ENCODE results near the gene SLC17A5.

SLC17A5 gene

GRCh38 chr6:73608761-73609160 lies 45.0 kb downstream of the SLC17A5 start:
- no peak for TF ChIP-seq CTCF (IDR thresholded peaks at IDR 0.05; ENCODE audit: poor library complexity, severe bottlenecking)
- Histone ChIP-seq H3K4me1 (ENCODE audit: insufficient read depth, poor library complexity, severe bottlenecking) (no peaks in the 10 kb centered on the region), H3K4me3 (ENCODE audit: severe bottlenecking) (no peak overlapping the region)

GRCh38 chr6:73606428-73606827 lies 47.4 kb downstream of the SLC17A5 start:
- H3K4me3 ChIP-seq (ENCODE audit: severe bottlenecking): no peak overlapping the region
- H3K27ac ChIP-seq (ENCODE audit: poor library complexity, severe bottlenecking): no peak overlapping the region
- no peak for TF ChIP-seq CTCF (IDR thresholded peaks at IDR 0.05; ENCODE audit: poor library complexity, severe bottlenecking)
- no peaks in the 10 kb centered on the region for H3K4me1 ChIP-seq (ENCODE audit: insufficient read depth, poor library complexity, severe bottlenecking)
- no peak for ATAC-seq (ENCODE audit: low read depth)
- H3K9me3 ChIP-seq (ENCODE audit: severe bottlenecking): no peaks in the 10 kb centered on the region
- DNase-seq (ENCODE audit: low spot score): no peak
- peaks cover 14% of the 10 kb centered on the region for H3K36me3 ChIP-seq (ENCODE audit: low read depth)
- H3K27me3 ChIP-seq (ENCODE audit: insufficient read depth, poor library complexity, severe bottlenecking): no peaks in the 10 kb centered on the region

More at GRCh38 chr6:73608761-73609160, 45.0 kb downstream of the SLC17A5 start:
- no peak for DNase-seq (ENCODE audit: low spot score)
- H3K9me3 ChIP-seq (ENCODE audit: severe bottlenecking): no peaks in the 10 kb centered on the region
- ATAC-seq (ENCODE audit: low read depth): no peak
- H3K27me3 ChIP-seq (ENCODE audit: insufficient read depth, poor library complexity, severe bottlenecking): no peaks in the 10 kb centered on the region
- no peak overlapping the region for H3K27ac ChIP-seq (ENCODE audit: poor library complexity, severe bottlenecking)
- H3K36me3 ChIP-seq (ENCODE audit: low read depth): peaks cover 14% of the 10 kb centered on the region

- no peaks in the 10 kb centered on the region for H3K9me3 ChIP-seq (ENCODE audit: severe bottlenecking)
- ATAC-seq (ENCODE audit: low read depth) (no peak), DNase-seq (ENCODE audit: low spot score) (no peak)
- no peaks in the 10 kb centered on the region for H3K4me1 ChIP-seq (ENCODE audit: insufficient read depth, poor library complexity, severe bottlenecking)
- H3K27ac ChIP-seq (ENCODE audit: poor library complexity, severe bottlenecking): no peak overlapping the region
- H3K27me3 ChIP-seq (ENCODE audit: insufficient read depth, poor library complexity, severe bottlenecking): no peaks in the 10 kb centered on the region
- H3K36me3 ChIP-seq (ENCODE audit: low read depth): peaks cover 5% of the 10 kb centered on the region
- H3K4me3 ChIP-seq (ENCODE audit: severe bottlenecking): no peak overlapping the region
- TF ChIP-seq CTCF (IDR thresholded peaks at IDR 0.05; ENCODE audit: poor library complexity, severe bottlenecking): no peak
Observed at GRCh38 chr6:73604461-73604860, 49.3 kb downstream of the SLC17A5 start.

- peaks cover under 1% of the 10 kb centered on the region; the same call in 1 of the 2 replicates for H3K36me3 ChIP-seq (ENCODE audit: low read depth)
- H3K27me3 ChIP-seq (ENCODE audit: insufficient read depth, poor library complexity, severe bottlenecking): no peaks in the 10 kb centered on the region
- no peak overlapping the region for H3K27ac ChIP-seq (ENCODE audit: poor library complexity, severe bottlenecking)
- no peak for TF ChIP-seq CTCF (IDR thresholded peaks at IDR 0.05; ENCODE audit: poor library complexity, severe bottlenecking)
- DNase-seq (ENCODE audit: low spot score) (no peak), ATAC-seq (ENCODE audit: low read depth) (no peak)
- no peak overlapping the region for H3K4me3 ChIP-seq (ENCODE audit: severe bottlenecking)
- H3K9me3 ChIP-seq (ENCODE audit: severe bottlenecking): no peaks in the 10 kb centered on the region
- H3K4me1 ChIP-seq (ENCODE audit: insufficient read depth, poor library complexity, severe bottlenecking): no peaks in the 10 kb centered on the region
Observed at GRCh38 chr6:73604020-73604419, 49.8 kb downstream of the SLC17A5 start.

GRCh38 chr6:73586416-73586974 lies 67.3 kb downstream of the SLC17A5 start:
- no peaks in the 10 kb centered on the region for H3K27me3 ChIP-seq (ENCODE audit: insufficient read depth, poor library complexity, severe bottlenecking)
- H3K36me3 ChIP-seq (ENCODE audit: low read depth): no peaks in the 10 kb centered on the region
- H3K27ac ChIP-seq (ENCODE audit: poor library complexity, severe bottlenecking): peak overlapping the region; percentile 62
- no peak for DNase-seq (ENCODE audit: low spot score)
- H3K4me3 ChIP-seq (ENCODE audit: severe bottlenecking): no peak overlapping the region
- no peaks in the 10 kb centered on the region for H3K9me3 ChIP-seq (ENCODE audit: severe bottlenecking)
- H3K4me1 ChIP-seq (ENCODE audit: insufficient read depth, poor library complexity, severe bottlenecking): peaks cover 15% of the 10 kb centered on the region
- TF ChIP-seq CTCF (IDR thresholded peaks at IDR 0.05; ENCODE audit: poor library complexity, severe bottlenecking): no peak
- no peak for ATAC-seq (ENCODE audit: low read depth)
